NCI-H1105 (cell line): ENCODE data around the gene PTDSS2.
"Not testable (repeated sequence)": the region's sequence is repeated elsewhere in the genome, so short reads cannot be mapped to it uniquely, and the experiment has no call there.

Experiments
- DNase-seq: peaks from one replicate; lab custom pipeline; 2025; lab: John Stamatoyannopoulos, UW

PTDSS2 gene

DNA sequence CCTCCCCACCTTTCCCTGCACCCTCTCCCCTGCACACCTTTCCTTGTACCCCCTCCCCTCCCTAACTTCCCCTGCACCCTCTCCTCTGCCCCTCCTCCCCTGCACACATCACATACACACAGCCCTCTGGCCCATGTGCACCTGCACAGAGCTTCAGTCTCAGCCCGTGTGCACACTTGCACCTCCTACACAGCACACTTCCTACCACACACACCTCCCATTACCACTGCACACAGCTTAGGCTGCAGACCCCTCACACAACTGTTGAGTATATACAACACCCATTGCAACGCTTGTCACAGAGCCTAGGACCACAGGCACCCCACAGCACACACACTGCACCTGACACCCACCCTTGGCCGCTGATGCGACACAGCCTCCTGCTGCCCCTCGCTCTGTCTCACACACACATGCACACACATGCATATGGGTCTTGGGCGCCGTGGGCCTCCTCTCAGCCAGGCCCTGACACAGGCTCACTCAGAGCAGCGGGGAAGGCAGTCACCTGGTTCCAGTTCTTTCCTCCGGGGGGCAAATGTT is 35.7 kb upstream of the PTDSS2 start:
- no peak for DNase-seq

DNA sequence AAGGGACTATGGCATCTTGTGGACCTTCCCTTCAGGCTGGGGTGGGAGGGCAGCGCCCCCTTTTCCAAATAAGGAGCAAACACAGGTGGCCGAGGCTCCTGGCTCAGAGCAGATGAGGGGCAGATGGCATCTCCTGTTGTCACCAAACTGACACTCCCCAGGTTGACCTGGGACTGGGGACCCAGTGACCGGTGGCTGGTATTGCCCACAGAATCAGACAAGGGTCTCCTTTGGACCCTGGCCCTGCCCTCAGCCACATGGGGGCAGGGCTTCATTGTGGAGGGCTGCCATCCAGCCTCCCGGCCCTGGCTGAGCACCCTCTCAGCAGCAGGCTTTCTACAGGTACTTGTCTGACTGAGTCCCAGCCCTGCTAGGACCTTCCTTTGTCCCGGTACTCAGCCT is 34.4 kb upstream of the PTDSS2 start:
- DNase-seq: no peak

DNA sequence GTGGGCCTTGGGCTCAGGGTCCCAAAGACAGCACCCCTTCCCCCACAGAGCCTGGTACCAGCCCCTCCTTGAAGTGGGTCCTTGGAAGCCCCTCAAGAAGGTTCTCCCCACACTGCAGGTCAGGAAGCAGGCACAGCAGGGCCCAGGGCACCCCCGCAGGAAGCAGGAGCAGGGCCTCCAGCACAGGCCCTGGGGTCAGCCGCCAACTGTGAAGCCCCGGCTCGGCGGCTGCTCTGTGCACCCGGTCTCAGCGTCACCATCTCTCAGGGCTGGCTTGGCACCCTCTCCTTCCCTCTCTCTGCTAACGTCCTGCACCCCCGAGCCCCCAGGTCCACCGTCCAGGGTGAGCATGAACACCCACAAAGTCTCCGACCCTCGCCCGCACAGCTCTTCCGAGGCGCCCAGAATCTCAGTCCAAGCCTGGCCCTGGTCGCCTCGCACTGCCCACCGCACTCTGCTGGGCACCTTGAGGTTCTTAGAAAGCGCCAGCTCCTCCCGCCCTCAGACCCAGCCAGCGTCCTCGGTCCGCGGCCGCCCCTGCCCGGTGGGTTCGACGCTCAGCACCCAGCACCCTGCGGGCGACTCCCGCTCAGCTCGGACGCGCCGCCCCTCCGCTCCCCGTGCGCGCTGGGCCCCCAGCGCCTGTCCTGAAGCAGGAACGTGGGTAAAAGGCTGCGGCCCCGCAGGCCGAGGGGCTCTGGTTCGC is 33.9 kb upstream of the PTDSS2 start:
- no peak for DNase-seq

DNA sequence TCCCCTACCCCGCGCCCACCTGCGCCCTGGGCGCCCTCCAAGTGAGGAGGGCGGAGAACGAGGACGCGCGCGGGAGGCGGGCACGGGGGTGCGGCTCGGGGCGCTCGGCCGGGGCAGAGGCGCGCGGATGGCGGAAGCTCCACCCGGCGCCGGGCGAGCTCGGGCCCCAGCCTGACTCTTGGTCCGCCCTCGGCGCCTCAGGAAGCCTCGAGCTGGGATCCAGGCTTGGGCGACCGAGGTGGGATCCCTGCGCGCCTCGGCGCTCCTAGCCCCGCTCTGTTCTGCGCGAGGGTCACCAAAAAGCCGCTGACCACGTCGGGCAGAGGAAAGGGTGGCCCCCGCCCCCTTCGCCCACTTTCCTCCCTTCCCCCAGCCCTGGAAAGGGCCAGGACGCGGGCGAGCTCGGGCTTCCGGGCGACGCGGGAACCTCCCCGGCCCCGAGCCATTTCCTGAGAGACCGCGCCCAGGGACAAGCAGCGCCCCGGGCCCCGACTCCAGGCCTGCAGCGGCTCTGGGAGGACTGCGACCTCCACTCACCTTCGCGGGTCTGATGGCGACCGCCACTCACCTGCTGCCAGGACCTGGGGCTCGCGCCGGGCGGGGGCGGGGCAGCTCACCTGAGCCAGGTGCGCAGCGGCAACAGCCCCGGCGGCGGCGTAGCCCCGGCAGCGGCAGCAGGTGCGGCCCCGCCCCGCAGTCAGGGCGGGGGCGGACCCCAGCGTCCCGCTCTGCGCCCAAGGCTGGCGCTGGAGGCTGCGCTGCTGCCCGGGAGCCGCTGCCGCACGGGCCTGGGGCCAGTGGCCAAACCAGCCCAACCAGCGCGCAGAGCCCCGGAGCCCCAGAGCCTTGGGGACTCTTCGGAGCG is 33.1 kb upstream of the PTDSS2 start:
- peak; percentile 81 for DNase-seq

DNA sequence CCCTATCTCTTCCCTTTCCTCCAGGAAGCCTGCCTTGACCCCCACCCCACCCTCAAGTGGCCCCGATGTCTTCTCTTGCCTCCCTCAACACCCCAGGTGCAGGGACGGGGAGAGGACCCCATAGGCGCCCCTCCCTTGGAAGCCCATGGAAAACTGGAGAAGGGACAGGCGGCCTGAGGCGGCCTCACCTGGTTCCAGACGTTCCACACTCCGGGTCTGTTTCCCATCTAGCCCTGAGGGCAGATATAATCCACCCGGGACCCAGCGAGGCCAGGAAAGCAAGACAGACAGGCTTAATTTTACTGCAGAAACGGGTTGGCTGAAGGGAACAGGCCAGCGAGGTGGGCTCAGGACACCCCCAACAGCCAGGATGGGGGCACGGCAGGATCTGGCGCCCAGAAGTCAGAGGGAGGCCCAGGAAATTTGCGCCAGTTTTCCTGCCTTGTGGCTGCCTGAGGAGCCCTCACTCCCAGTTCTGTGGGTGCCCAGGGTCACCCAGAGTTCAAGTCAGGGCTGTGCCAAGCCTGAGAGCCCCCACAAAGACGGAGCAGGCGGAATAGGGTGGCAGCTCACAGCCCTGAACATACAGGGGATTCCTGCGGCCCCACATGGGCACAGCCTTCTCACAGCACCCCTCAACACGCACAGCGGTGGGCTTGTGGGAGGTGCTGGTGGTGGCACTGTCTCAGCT is 32.3 kb upstream of the PTDSS2 start:
- DNase-seq: no peak

DNA sequence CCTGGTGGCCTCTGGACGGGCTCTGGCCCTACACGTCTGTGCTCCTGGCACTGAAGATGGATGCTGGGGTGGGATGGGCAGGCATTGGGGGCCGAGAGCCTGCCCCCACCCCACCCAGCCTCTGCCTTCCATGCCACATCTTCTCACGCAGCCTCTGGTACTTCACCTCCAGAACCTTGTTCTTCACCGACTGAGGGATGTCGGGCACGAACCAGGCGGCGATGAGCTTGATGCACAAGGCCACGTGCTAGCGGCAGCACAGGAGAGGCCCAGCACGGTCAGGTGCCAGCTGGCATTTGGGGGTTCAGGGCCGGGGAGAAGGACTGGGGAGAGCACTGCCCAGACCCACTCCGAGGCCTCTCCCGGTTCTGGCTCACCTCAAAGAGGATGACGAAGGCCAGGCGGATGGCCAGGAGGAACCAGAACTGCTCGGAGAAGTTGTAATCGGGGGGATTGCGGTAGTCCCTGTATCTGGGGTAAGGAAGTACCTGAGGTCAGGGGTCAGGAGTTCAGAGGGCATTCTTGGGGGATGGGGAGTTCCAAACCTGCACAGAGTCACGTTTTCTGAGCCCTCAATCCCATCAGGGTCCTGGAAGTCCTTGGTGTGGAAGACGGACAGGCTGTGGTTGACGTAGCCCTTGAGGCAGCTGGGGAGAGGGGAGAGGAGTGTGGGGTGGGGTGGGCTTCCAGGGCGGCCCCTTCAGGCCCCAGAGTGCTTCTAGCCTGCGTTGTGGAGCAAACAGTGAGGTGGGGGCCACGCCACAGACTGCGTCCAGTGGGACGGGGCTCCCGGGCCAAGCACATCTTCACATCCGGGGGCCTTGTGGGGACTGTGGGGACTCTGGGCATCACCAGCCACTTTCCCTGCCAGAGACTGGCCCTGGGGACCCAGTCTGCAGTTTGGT is 31.5 kb upstream of the PTDSS2 start:
- DNase-seq: no peak

DNA sequence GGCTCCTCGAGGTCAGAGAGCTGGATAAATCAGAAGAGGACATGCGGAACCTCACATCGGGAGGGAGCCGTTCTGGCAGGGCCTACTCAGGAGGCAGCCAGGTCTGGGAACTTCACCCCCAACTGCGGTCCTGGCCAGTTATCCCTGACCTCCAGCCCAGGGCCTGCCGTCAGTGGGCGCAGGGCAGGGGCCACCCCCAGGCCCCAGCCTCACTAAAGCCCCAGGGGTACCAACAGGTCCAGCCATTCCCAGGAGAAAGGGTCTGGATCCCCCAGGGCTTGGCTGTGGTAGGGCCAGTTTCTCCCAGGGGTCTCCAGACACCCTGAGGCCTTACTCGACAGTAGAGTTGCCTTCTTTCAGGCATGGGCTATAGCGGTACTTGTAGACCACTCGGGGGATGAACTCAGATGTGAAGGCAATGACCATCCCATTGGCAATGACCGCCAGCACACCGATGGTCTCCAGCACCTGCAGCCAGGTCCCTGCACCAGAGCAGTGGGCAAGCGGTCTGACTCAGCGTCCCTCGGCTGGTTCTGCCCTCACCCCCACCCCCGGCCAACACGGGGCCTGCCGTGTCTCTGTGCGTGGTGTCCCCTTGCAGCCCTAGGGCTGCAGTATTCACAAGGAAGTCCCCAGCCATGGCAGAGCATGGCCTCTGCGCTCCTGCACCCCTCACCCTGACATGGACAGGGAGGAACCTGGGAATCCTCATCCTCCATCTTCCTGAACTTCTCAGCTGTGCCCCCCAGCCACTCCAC is 30.7 kb upstream of the PTDSS2 start:
- no peak for DNase-seq

DNA sequence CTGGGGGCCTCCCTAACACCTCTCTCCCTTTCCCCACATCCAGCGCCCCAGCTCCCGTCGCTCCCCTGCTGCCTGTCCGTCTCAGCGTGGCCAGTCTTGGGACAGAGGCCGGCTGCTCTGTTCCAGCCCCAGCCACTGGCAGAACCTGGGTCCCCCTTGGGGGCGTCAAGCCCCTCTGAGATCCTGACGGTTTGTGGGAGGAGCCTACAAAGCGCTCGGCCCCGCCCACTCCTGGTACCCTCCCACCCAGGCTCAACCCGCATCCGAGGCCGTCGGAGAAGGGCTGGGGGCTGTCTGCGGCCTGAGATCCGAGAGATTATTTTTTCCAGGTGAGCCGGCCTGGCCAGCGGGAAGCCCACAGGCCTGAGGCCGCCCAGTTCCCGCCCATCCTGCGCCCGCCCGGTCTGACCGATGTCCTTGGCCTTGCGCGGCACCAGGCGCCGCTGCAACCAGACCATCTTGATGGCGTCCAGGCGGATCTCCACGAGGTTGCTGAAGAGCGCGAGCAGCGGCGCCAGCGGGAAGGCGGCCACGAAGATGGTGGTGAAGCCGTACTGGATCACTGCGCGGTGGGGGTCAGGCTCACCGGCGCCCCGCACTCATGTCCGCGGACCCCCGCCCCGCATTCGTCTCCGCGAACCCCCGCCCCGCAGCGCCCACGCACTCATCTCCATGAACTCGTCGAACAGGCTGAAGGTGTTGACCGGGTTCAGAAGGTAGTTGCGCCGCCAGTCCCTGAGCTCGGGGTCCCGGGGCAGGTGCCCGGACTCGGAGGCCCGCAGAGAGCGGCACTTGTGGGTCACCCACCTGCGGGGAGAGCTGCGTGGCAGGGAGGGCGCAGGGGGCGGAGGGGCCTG is 29.8 kb upstream of the PTDSS2 start:
- no peak for DNase-seq

DNA sequence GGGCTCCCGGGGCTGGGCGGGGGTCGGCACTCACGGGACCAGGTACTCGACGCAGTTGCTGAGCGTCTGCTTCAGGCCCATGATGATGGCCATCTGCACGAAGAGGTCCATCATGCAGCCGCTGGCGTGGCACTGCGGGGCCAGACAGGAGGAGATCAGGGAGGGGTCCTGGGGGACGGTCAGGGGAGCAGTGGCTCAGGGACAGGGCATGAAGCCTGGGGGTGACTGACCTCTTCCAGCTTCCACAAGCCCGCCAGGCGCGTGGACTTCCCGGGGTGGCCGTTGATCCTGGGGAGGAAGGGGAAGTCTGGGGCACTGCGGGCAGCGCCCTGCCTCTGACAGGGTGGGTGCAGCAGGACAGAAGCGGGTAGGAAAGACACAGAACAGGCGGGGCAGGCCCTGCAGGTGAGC is 29.2 kb upstream of the PTDSS2 start:
- no peak for DNase-seq

DNA sequence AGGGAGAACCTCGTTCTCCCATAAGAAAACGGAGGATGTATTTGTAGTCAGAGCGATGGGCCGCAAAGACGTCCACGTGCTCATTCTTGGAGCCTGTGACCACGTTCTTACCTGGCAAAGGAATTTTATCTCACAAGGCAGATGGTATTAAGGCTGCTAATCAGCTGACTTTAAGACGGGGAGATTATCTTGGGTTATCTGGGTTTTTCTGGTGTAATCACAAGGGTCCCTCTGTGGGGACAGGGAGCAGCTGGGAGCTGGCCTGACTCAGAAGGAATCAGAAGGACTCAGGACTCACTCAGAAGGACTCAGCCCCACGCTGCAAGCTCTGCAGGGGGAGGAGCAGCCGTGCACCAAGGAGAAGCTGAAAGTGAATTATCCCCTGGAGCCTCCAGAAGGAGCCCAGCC is 27.8 kb upstream of the PTDSS2 start:
- DNase-seq: no peak

DNA sequence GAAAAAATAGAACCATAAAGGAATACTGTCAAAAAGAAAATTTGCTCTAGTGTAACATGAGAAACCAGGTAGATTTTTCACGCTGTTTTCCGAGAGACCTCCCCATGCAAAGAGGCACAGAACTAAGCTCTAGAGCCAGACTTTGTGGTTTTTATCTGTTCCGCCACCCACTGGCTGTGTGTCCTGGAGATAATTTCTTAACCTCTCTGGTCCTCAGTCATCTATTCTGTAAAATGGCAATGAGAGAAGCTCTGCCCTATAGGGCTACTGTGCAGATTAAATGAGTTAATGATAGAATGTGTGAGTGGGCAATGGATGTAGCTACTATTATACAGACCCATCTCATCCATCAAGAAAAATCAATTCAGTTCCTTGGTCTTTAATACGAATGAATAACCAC is 25.8 kb upstream of the PTDSS2 start:
- no peak for DNase-seq

DNA sequence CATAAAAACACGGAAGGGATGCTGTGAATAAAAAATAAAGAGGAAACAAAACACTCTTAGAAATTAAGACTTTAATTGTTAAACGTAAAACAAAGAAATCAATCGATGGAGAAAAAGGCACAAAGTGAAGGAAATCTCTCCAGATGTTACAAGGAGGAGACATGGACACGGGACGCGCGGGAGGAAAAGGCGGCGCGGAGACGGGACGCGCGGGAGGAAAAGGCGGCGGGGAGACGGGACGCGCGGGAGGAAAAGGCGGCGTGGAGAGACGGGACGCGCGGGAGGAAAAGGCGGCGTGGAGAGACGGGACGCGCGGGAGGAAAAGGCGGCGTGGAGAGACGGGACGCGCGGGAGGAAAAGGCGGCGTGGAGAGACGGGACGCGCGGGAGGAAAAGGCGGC is 25.3 kb upstream of the PTDSS2 start:
- not testable (repeated sequence) for DNase-seq

DNA sequence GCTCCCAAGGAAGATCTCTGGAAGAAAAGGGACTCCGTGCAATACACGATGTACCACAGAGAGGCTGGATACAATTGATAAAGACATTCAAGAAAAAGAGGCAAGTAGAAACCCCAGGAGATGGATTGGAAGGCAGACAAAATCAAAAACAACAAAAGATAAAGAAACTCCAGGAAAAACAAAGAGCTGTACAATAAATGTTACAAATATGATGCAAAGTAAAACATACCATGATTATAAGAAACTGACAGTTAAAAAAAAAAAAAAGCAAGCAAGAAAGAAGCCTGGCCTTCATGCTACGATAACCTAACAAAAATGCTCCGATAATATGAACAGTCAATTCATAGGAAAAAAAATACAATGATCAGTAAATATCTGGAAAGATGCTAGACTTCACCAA is 24.8 kb upstream of the PTDSS2 start:
- no peak for DNase-seq

DNA sequence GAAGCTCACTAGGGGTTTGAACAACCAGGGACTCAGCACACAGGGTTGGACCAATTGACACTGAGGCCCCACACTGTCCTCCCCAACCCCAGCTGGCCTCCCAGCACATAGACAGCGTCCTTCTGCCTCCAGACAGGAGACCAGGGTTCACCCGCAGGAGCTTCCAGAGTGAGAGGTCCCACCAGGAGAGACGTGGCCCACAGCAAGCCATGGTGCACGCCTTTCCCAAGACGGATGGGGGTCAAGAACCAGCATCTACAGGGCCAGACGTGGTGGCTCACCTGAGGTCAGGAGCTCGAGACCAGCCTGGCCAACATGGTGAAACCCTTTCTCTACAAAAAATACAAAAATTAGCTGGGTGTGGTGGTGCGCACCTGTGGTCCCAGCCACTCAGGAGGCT is 23.2 kb upstream of the PTDSS2 start:
- DNase-seq: no peak

DNA sequence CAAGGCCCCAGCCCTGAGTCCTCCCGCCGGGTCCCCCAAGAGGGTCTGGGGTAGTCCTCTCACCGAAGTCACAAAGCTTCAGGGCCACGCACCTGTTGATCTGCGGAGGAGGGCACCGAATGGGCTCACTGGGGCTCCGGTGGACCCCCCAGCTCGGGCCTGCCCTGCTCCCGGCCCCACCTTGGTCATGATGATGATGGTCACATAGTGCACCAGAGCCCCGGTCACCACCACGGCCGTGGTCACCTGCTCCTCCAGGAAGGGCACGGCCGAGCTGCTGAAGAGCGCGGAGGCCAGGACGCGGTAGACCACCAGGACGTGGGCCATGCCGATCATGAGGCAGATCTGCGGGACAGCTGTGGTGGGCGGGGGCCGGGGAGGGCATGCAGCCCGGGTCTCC is 21.8 kb upstream of the PTDSS2 start:
- DNase-seq: no peak

DNA sequence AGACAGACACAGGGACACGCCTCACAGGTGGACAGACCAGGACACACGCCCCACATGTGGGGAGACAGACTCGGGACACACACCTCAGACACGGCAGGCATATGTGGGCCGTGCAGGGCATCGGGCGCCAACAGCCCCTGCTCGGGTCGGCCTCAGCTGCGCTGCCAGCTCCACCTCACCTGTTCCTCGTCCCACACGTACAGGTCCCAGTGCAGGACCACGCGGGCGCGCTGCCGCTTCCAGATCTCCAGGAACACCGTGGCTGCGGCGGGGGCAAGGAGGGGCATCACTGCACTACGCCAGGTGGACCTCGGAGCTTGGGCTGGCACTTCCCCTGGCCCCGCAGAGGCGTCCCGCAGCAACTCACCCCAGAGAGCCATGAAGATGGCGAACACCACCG is 20.7 kb upstream of the PTDSS2 start:
- no peak for DNase-seq

DNA sequence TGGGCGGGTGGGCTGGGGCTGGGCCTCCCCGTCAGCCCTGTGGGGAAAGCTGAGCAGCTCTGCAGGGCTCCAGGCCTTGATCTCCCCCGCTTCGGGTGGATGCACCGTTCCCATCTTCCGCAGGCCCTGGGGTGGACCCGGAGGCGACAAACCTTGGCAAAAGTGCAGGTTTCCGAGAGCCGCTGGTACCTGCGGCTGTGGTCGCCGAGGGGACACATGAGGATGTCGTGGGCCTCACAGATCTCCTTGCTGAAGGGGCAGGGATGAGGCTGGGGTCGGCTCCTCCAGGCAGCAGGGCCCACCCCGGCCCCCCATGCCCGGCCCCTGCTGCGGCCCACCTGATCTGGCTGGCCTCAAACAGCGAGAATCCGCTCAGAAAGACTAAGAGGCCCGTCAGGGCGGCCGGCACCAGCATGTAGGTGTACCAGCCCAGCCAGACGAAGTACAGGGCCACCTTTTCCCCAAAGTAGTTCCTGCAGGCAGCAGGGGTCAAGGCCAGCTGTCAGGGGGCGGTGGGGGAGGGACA is 20.1 kb upstream of the PTDSS2 start:
- DNase-seq: no peak

DNA sequence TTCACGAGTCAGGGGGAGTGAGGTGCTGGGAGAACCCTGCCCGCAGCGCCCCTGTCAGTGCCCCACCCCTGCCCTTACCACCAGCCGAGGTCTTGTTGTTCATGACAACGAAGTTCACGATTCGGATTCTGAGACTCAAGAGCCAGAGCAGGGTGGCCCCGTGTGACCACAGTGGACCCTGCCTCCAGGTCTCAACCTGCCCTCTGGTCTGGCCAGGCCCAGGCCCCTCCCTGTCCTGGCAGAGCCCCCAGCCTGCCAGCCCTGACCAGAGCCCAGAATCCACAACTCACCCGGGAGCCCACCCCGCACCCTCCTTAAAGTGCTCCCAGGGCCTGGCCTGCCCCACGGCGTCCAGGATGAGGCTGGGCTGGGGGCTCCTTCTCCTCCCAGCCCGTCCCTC is 18.2 kb upstream of the PTDSS2 start:
- DNase-seq: no peak

DNA sequence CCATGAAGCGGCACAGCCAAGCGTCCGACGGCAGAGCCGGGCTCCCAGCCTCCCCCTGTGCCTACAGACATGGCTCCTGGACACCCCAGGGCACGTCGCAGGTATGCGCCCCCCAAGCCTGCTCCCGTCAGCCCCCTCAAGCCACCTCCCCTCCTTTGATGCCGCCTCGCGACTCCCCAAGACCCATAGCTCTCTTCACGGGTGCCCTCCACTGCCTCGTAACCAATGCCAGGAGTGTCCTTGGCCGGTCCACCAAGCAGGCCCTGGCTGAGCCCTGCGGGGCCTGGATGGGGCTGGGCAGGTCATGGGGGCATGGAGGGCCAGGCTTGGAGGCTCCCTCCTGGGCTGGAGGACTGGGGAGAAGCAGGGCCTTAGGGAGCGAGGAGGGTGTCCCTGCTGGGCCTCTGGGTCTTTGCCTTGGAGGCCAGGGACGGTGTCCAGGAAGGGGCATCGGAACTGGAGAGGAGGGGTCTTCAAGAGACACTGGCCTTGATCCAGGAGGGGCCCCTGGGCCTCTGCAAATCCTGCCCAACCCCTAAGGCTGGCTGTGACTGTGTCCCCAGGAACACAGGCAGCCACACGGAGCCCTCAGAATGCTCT is 17.5 kb upstream of the PTDSS2 start:
- DNase-seq: no peak
